ENCODE measurements around the gene DIPK1C.

The DIPK1C gene

DNA sequence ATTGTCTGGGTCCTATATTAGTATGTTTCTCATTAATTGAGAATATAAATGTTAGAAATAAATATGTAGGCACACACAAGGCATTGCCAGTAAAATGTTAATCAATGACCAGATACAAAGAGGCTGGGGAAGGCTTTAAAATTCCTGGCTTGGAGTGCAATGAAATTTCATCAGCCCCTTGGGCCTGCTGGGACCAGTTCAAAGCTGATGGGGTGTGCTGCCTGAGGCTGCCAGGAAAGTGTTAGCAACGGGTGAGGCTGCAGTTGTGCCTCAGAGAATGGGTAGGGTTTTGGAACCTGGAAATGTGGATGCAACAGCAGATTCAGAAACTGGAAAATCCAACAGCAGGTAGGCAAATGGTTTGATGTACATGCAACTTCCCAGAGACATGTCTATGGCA is 68.9 kb downstream of the DIPK1C start:
- no peak for DNase-seq (ENCODE audit: low read depth in 2 of 2)

DNA sequence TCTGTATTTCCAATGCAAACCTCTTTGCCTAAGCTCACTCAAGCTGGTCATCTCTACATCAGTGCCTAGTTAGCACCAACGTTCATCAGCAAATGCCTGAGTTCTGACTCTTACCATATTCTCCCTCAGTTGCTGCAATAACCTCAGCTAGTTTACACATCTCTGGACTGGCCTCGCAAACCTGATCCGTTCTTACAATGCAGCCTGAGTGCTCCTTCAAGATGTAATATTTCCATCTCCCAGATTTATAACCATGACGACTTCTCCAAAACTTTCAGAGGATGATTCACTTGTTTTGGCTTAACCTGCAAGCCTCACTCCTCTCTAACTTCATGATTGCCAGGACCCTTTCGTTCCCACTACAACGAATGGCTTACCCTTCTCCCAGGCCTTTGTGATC is 69.7 kb downstream of the DIPK1C start:
- no peak for DNase-seq (ENCODE audit: low read depth in 2 of 2)

Data from stimulated activated CD8-positive, alpha-beta memory T cell treated with anti-CD3 and anti-CD28 coated beads, Interleukin-2, amount 100 ng/mL, for 48 hours (primary cell).